Measurements from ENCODE around the gene MED7.

The MED7 gene

GRCh38 chr5:157100140-157100679 lies 42.5 kb downstream of the MED7 start:
- DNase-seq, result no peak

- no peak for DNase-seq
Observed at GRCh38 chr5:157088342-157088990, 54.2 kb downstream of the MED7 start.

All from NCI-H1694 (cell line).